ENCODE results near the gene FNDC5. TPM values are rescaled to one million over a fixed set of nuclear protein-coding genes. Genes with fewer than 3 reads are reported as not detected.

Gene FNDC5
- total and polyA plus RNA-seq, 2 experiments from 2014 or later = 0.33 TPM; not detected in 1

- in situ Hi-C loops (cut with MboI) = no loop called here
Observed at GRCh38 chr1:32874860-32875752, 4.4 kb upstream of the FNDC5 start.

GRCh38 chr1:32873484-32873883, 2.8 kb upstream of the FNDC5 start:
- Histone ChIP-seq H3K9me2 (ENCODE audit: insufficient read depth) (no peaks in the 10 kb centered on the region), H3K27ac (no peak overlapping the region), H3K9me3 (ENCODE audit: low read depth) (no peaks in the 10 kb centered on the region), H3F3A (ENCODE audit: insufficient read depth) (no peaks in the 10 kb centered on the region; the same call in 1 of the 2 replicates), H3K4me3 (no peak overlapping the region), H3K9ac (no peak overlapping the region), H3K79me2 (ENCODE audit: insufficient read depth) (no peaks in the 10 kb centered on the region), H3K4me1 (ENCODE audit: insufficient read depth) (no peaks in the 10 kb centered on the region; the same call in 1 of the 2 replicates), H3K4me2 (ENCODE audit: unreplicated experiment) (no peak overlapping the region), H4K20me1 (ENCODE audit: insufficient read depth) (no peaks in the 10 kb centered on the region), H2AFZ (no peak overlapping the region), H3K27me3 (replicated peaks; ENCODE audit: insufficient read depth) (no peaks in the 10 kb centered on the region), H3K36me3 (ENCODE audit: low read depth) (no peaks in the 10 kb centered on the region)
- TF ChIP-seq EZH2phosphoT487 (IDR thresholded peaks at IDR 0.05; ENCODE audit: insufficient read depth, low read depth) (no peak), EZH2 (IDR thresholded peaks at IDR 0.05; ENCODE audit: insufficient read depth, poor library complexity, severe bottlenecking) (no peak)
- WGBS, 2 experiments (ENCODE audit: low coverage in 1 of 2, low lambda C conversion rate in 2 of 2, missing lambda C conversion rate in 2 of 2) = 63 to 66% methylated on average over 5 of the region's 5 CpGs
- no peak for DNase-seq
- in situ Hi-C loops (cut with MboI) = no loop called here

More at GRCh38 chr1:32874860-32875752, 4.4 kb upstream of the FNDC5 start:
- no peak overlapping the region for H3K4me2 ChIP-seq (ENCODE audit: unreplicated experiment)
- H3F3A ChIP-seq (ENCODE audit: insufficient read depth) = no peaks in the 10 kb centered on the region; the same call in 1 of the 2 replicates
- no peak overlapping the region for H3K27ac ChIP-seq
- no peaks in the 10 kb centered on the region for H3K9me2 ChIP-seq (ENCODE audit: insufficient read depth)
- H3K4me3 ChIP-seq = no peak overlapping the region
- H3K27me3 ChIP-seq (replicated peaks; ENCODE audit: insufficient read depth) = no peaks in the 10 kb centered on the region
- 77 to 79% methylated on average over 5 of the region's 5 CpGs for WGBS, 2 experiments (ENCODE audit: low coverage in 1 of 2, low lambda C conversion rate in 2 of 2, missing lambda C conversion rate in 2 of 2)
- H2AFZ ChIP-seq = no peak overlapping the region
- DNase-seq = no peak
- H3K9ac ChIP-seq = no peak overlapping the region
- no peak for TF ChIP-seq EZH2 (IDR thresholded peaks at IDR 0.05; ENCODE audit: insufficient read depth, poor library complexity, severe bottlenecking)
- TF ChIP-seq EZH2phosphoT487 (IDR thresholded peaks at IDR 0.05; ENCODE audit: insufficient read depth, low read depth) = no peak
- no peaks in the 10 kb centered on the region for H3K79me2 ChIP-seq (ENCODE audit: insufficient read depth)
- H4K20me1 ChIP-seq (ENCODE audit: insufficient read depth) = no peaks in the 10 kb centered on the region
- no peaks in the 10 kb centered on the region for H3K36me3 ChIP-seq (ENCODE audit: low read depth)
- H3K9me3 ChIP-seq (ENCODE audit: low read depth) = no peaks in the 10 kb centered on the region
- no peaks in the 10 kb centered on the region; the same call in 1 of the 2 replicates for H3K4me1 ChIP-seq (ENCODE audit: insufficient read depth)

GRCh38 chr1:32872192-32872460, 1.4 kb upstream of the FNDC5 start:
- 56 to 67% methylated on average over 7 of the region's 7 CpGs for WGBS, 2 experiments (ENCODE audit: low coverage in 1 of 2, low lambda C conversion rate in 2 of 2, missing lambda C conversion rate in 2 of 2)
- TF ChIP-seq EZH2 (IDR thresholded peaks at IDR 0.05; ENCODE audit: insufficient read depth, poor library complexity, severe bottlenecking) (no peak), EZH2phosphoT487 (IDR thresholded peaks at IDR 0.05; ENCODE audit: insufficient read depth, low read depth) (no peak)
- H3K4me3 ChIP-seq = no peak overlapping the region
- H3K36me3 ChIP-seq (ENCODE audit: low read depth) = no peaks in the 10 kb centered on the region
- no peak overlapping the region for H3K9ac ChIP-seq
- no peaks in the 10 kb centered on the region for H3K27me3 ChIP-seq (replicated peaks; ENCODE audit: insufficient read depth)
- H3K27ac ChIP-seq = no peak overlapping the region
- DNase-seq = no peak
- no peaks in the 10 kb centered on the region; the same call in 1 of the 2 replicates for H3F3A ChIP-seq (ENCODE audit: insufficient read depth)
- no peaks in the 10 kb centered on the region; the same call in 1 of the 2 replicates for H3K4me1 ChIP-seq (ENCODE audit: insufficient read depth)
- H3K9me3 ChIP-seq (ENCODE audit: low read depth) = no peaks in the 10 kb centered on the region
- no peak overlapping the region for H2AFZ ChIP-seq
- H3K79me2 ChIP-seq (ENCODE audit: insufficient read depth) = no peaks in the 10 kb centered on the region
- in situ Hi-C loops (cut with MboI) = no loop called here
- no peaks in the 10 kb centered on the region for H3K9me2 ChIP-seq (ENCODE audit: insufficient read depth)
- H4K20me1 ChIP-seq (ENCODE audit: insufficient read depth) = no peaks in the 10 kb centered on the region
- H3K4me2 ChIP-seq (ENCODE audit: unreplicated experiment) = no peak overlapping the region

GRCh38 chr1:32871364-32872191, 866 bp upstream of the FNDC5 start:
- TF ChIP-seq EZH2 (IDR thresholded peaks at IDR 0.05; ENCODE audit: insufficient read depth, poor library complexity, severe bottlenecking) (peak; percentile 28), EZH2phosphoT487 (IDR thresholded peaks at IDR 0.05; ENCODE audit: insufficient read depth, low read depth) (no peak)
- no peaks in the 10 kb centered on the region for H3K27me3 ChIP-seq (replicated peaks; ENCODE audit: insufficient read depth)
- peak overlapping the region; percentile 81 for H3K4me2 ChIP-seq (ENCODE audit: unreplicated experiment)
- peak overlapping the region; percentile 66; the same call in 1 of the 2 replicates for H3K4me3 ChIP-seq
- peak overlapping the region; percentile 41; the same call in 1 of the 2 replicates for H2AFZ ChIP-seq
- no peaks in the 10 kb centered on the region; the same call in 1 of the 2 replicates for H3K4me1 ChIP-seq (ENCODE audit: insufficient read depth)
- no peaks in the 10 kb centered on the region for H3K79me2 ChIP-seq (ENCODE audit: insufficient read depth)
- 29 to 38% methylated on average over 13 of the region's 13 CpGs for WGBS, 2 experiments (ENCODE audit: low coverage in 1 of 2, low lambda C conversion rate in 2 of 2, missing lambda C conversion rate in 2 of 2)
- no peak overlapping the region for H3K27ac ChIP-seq
- in situ Hi-C loops (cut with MboI) = no loop called here
- no peak overlapping the region for H3K9ac ChIP-seq
- H3F3A ChIP-seq (ENCODE audit: insufficient read depth) = no peaks in the 10 kb centered on the region; the same call in 1 of the 2 replicates
- no peaks in the 10 kb centered on the region for H3K9me3 ChIP-seq (ENCODE audit: low read depth)
- no peaks in the 10 kb centered on the region for H3K36me3 ChIP-seq (ENCODE audit: low read depth)
- no peaks in the 10 kb centered on the region for H4K20me1 ChIP-seq (ENCODE audit: insufficient read depth)
- H3K9me2 ChIP-seq (ENCODE audit: insufficient read depth) = no peaks in the 10 kb centered on the region
- DNase-seq = peak; percentile 61
